ENCODE results near the gene MBD3L1.

MBD3L1 gene

DNA sequence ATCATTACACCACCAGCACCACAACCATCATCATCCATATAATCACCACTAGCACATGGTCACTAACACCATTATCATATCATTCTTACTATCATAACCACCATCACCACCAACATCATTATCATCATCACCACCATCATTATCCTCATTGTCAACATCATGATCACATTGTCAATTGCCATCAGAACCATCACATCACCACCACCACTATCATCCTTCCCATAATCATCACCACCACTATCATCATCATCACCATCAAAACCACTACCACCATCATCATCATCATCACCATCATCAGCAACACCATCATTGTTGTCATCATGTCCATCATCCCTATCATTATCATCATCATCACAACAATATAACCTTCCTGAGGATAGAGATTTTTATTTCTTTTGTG, 58.1 kb downstream of the MBD3L1 start:
- no peak for DNase-seq (ENCODE audit: low spot score)

More for the DNA sequence above, 58.1 kb downstream of the MBD3L1 start:
- POLR2A ChIA-PET (ENCODE audit: low non-redundant PET), result no interaction called here
- TF ChIP-seq, protein P1, sequence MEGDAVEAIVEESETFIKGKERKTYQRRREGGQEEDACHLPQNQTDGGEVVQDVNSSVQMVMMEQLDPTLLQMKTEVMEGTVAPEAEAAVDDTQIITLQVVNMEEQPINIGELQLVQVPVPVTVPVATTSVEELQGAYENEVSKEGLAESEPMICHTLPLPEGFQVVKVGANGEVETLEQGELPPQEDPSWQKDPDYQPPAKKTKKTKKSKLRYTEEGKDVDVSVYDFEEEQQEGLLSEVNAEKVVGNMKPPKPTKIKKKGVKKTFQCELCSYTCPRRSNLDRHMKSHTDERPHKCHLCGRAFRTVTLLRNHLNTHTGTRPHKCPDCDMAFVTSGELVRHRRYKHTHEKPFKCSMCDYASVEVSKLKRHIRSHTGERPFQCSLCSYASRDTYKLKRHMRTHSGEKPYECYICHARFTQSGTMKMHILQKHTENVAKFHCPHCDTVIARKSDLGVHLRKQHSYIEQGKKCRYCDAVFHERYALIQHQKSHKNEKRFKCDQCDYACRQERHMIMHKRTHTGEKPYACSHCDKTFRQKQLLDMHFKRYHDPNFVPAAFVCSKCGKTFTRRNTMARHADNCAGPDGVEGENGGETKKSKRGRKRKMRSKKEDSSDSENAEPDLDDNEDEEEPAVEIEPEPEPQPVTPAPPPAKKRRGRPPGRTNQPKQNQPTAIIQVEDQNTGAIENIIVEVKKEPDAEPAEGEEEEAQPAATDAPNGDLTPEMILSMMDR (conservative IDR thresholded peaks at IDR 0.05; ENCODE audit: low read depth), result no peak
- no peak overlapping the region for H3K27ac ChIP-seq
- CTCF ChIA-PET, result no interaction called here

All from RWPE1 (cell line).